HepG2 (cell line): ENCODE results near the gene TNP1. TPM values are rescaled to one million over a fixed set of nuclear protein-coding genes. Genes with fewer than 3 reads are reported as not detected.

ENCODE experiments used
- ATAD3A ChIP-seq: sonication (generic); formaldehyde crosslinking; IDR thresholded peaks from 2 replicates; pipeline ENCODE4 v1.4.0; 2020; ENCODE audit warnings: missing genetic modification reagents
- CBX2 ChIP-seq, 2 experiments: fragments of 200-600 bp in 1 of 2; sonication (generic); formaldehyde crosslinking in 1 of 2; IDR thresholded peaks; 2 replicates each; pipeline versions ENCODE4 v1.7.0 to v1.8.1; 2018 to 2022; ENCODE audit warnings: low read depth in 2 of 2, low read length in 1 of 2, mild to moderate bottlenecking in 1 of 2, missing genetic modification reagents in 1 of 2
- CBX5 ChIP-seq: sonication (generic); formaldehyde crosslinking; IDR thresholded peaks from 2 replicates; pipeline ENCODE4 v1.4.0; 2020; ENCODE audit warnings: missing genetic modification reagents, borderline replicate concordance
- CREM ChIP-seq, 2 experiments: sonication (generic) in 1 of 2; formaldehyde crosslinking in 1 of 2; IDR thresholded peaks; 2 replicates each; pipeline versions ENCODE4 v1.4.0 to v1.6.1; 2016 to 2020; ENCODE audit warnings: antibody characterized with exemption in 1 of 2, mild to moderate bottlenecking in 1 of 2, missing genetic modification reagents in 1 of 2
- EHMT2 ChIP-seq: fragments of 200-600 bp; sonication (generic); IDR thresholded peaks from 2 replicates; pipeline ENCODE4 v1.7.0; 2017; ENCODE audit warnings: antibody characterized with exemption, low read depth, low read length, borderline replicate concordance
- ELF3 ChIP-seq: IDR thresholded peaks from 2 replicates; pipeline ENCODE4 v1.6.1; 2016; ENCODE audit warnings: missing genetic modification reagents, missing compliant biosample characterization
- FOXP1 ChIP-seq, 2 experiments: fragments of 450-650 bp in 1 of 2; IDR thresholded peaks; 2 replicates each; pipeline ENCODE4 v1.6.1; 2017 to 2018; ENCODE audit warnings: antibody characterized with exemption in 1 of 2
- GATAD2A ChIP-seq: IDR thresholded peaks from 2 replicates; pipeline ENCODE4 v1.6.1; 2016
- LCORL ChIP-seq, 2 experiments: fragments of 450-650 bp in 1 of 2; sonication (generic) in 1 of 2; formaldehyde crosslinking in 1 of 2; IDR thresholded peaks; 2 replicates each; pipeline versions ENCODE4 v1.5.0 to v1.6.1; 2017 to 2020; ENCODE audit warnings: antibody characterized with exemption in 1 of 2, missing genetic modification reagents in 1 of 2
- NFKBIZ ChIP-seq: IDR thresholded peaks from 2 replicates; pipeline ENCODE4 v1.6.1; 2018; ENCODE audit warnings: missing genetic modification reagents, missing compliant biosample characterization
- PBX2 ChIP-seq: IDR thresholded peaks from 2 replicates; pipeline ENCODE4 v1.6.1; 2016; ENCODE audit warnings: control low read depth
- RAD21 ChIP-seq: fragments of 450-650 bp; formaldehyde crosslinking; IDR thresholded peaks from 2 replicates; pipeline ENCODE4 v1.5.0; 2020; ENCODE audit warnings: mild to moderate bottlenecking
- RELA ChIP-seq: sonication (generic); formaldehyde crosslinking; IDR thresholded peaks from 2 replicates; pipeline ENCODE4 v1.4.0; 2020; ENCODE audit warnings: missing genetic modification reagents
- SNRNP70 ChIP-seq: fragments of 200-400 bp; formaldehyde crosslinking; IDR thresholded peaks from 2 replicates; pipeline ENCODE4 v1.6.1; 2017; ENCODE audit warnings: mild to moderate bottlenecking, low read depth, low read length, moderate library complexity
- TBP ChIP-seq: sonication (generic); formaldehyde crosslinking; IDR thresholded peaks from 2 replicates; pipeline ENCODE4 v1.5.0; 2020; ENCODE audit warnings: missing genetic modification reagents
- TRIM22 ChIP-seq: fragments of 450-650 bp; IDR thresholded peaks from 2 replicates; pipeline ENCODE4 v1.6.1; 2017
- ZNF121 ChIP-seq: sonication (generic); formaldehyde crosslinking; IDR thresholded peaks from 2 replicates; pipeline ENCODE4 v1.5.0; 2020; ENCODE audit warnings: mild to moderate bottlenecking, missing genetic modification reagents
- ZNF547 ChIP-seq: sonication (generic); formaldehyde crosslinking; IDR thresholded peaks from 2 replicates; pipeline ENCODE4 v1.5.1; 2020; ENCODE audit warnings: mild to moderate bottlenecking, missing genetic modification reagents
- ZNF557 ChIP-seq: sonication (generic); formaldehyde crosslinking; IDR thresholded peaks from 2 replicates; pipeline ENCODE4 v1.4.0; 2020; ENCODE audit warnings: missing genetic modification reagents
- ZNF572 ChIP-seq: sonication (generic); formaldehyde crosslinking; IDR thresholded peaks from 2 replicates; pipeline ENCODE4 v1.5.1; 2020; ENCODE audit warnings: mild to moderate bottlenecking, missing genetic modification reagents
- ZNF644 ChIP-seq: IDR thresholded peaks from 2 replicates; pipeline ENCODE4 v1.6.1; 2016; ENCODE audit warnings: low read depth
- polyA plus RNA-seq, 8 experiments: library from polyadenylated mRNA; depleted of rRNA in 3 of 8; stranded (reverse) in 7 of 8; unstranded in 1 of 8; fragments of >200 nt; fragmentation: Illumina TruSeq in 4 of 8; extraction: Trizol in 4 of 8; gene quantifications; 2 replicates each; pipeline versions ENCODE4 v1.2.1 to v1.2.3, GENCODE V29; 2011 to 2016; ENCODE audit warnings: low read depth in 4 of 8, missing spikeins in 1 of 8, mixed read lengths in 1 of 8; ENCODE audit not compliant: insufficient read depth in 1 of 8
- total RNA-seq, 5 experiments: library from RNA; depleted of rRNA; stranded (reverse); fragments of >200 nt; fragmentation: Illumina TruSeq; extraction: Trizol; gene quantifications; 2 replicates each; pipeline ENCODE4 v1.2.3, GENCODE V29; 2016; ENCODE audit warnings: low read depth in 1 of 5
- TF ChIP-seq, protein P1 (sequence below): sonication (generic); formaldehyde crosslinking; IDR thresholded peaks from 2 replicates; pipeline ENCODE4 v1.9.0; 2021; ENCODE audit warnings: missing genetic modification reagents, borderline replicate concordance
- TF ChIP-seq, protein P2 (sequence below): sonication (generic); formaldehyde crosslinking; IDR thresholded peaks from 2 replicates; pipeline ENCODE4 v1.8.0; 2022; ENCODE audit warnings: missing genetic modification reagents, mild to moderate bottlenecking, moderate library complexity, borderline replicate concordance

The TNP1 gene
- total and polyA plus RNA-seq, 2 of the 13 experiments (the other 11 are each of a cell fraction or from before 2014, with no cell fraction given): not detected

DNA sequence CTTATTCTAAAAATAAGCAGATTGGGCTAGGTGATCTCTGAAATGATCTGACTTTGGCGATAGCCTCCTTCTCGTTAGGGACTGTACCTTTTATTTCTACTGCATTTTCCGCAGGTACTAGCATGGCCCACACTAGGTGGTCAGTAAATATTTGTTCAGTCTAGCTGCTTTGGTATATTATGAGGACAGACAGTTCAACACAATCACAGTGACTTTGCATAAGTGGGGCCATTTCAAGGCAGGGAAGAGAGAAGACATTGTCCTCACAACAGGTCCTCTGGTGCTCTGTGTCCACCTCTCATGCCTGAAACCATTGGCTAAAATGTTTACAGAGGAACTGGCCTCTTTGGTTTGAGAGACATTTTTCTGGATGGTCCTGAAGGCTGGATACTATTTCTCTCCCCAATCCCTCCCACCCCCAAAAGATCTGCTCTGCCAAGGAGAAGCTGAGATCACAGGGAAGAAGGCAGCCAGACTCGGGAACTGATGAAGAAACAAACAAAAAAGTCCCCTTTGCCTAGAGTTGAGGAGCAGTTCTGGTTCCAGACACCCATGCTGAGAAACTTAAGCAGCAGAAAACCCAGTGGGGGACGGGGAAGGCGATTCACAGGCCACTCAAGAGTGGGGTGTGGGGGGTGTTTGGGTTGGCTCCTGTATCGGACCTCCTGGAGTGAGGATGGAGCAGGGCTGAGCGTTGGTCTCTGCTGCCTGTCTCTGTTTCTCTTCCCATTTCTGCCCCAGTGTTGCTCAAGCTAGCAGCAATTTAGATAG lies 2.9 kb upstream of the TNP1 start (continued):
- TF ChIP-seq EHMT2 (0 out of 2 replicates have a peak, but pooled peaks have one; percentile 26), ELF3 (CRISPR knock-in tag) (0 out of 2 replicates have a peak, but pooled peaks have one; percentile 15), ZNF547 (CRISPR knock-in tag) (no peak), ZNF557 (CRISPR knock-in tag) (no peak), LCORL (IDR thresholded peaks at IDR 0.05) (no peak), LCORL (CRISPR knock-in tag; IDR thresholded peaks at IDR 0.05) (0 out of 2 replicates have a peak, but pooled peaks have one; percentile 45), GATAD2A (CRISPR knock-in tag) (peak; percentile 67), RELA (no peak), ZNF121 (CRISPR knock-in tag) (peak; percentile 50; the same call in 1 of the 2 replicates), CBX5 (CRISPR knock-in tag) (peak; percentile 26; the same call in 1 of the 2 replicates), CREM (IDR thresholded peaks at IDR 0.05) (peak; percentile 63; the same call in 1 of the 2 replicates), CREM (CRISPR knock-in tag; IDR thresholded peaks at IDR 0.05) (no peak), RAD21 (CRISPR knock-in tag) (no peak), ZNF644 (CRISPR knock-in tag) (peak; percentile 61), FOXP1 (IDR thresholded peaks at IDR 0.05) (no peak), FOXP1 (CRISPR knock-in tag; IDR thresholded peaks at IDR 0.05) (no peak; the same call in 1 of the 2 replicates), NFKBIZ (CRISPR knock-in tag) (peak; percentile 46; the same call in 1 of the 2 replicates), TBP (no peak), SNRNP70 (no peak), CBX2 (IDR thresholded peaks at IDR 0.05; ENCODE audit: low read depth, low read length) (no peak), CBX2 (CRISPR knock-in tag; IDR thresholded peaks at IDR 0.05; ENCODE audit: low read depth) (no peak), ATAD3A (no peak), PBX2 (CRISPR knock-in tag) (no peak), TRIM22 (no peak), ZNF572 (no peak)
- TF ChIP-seq, protein P1, sequence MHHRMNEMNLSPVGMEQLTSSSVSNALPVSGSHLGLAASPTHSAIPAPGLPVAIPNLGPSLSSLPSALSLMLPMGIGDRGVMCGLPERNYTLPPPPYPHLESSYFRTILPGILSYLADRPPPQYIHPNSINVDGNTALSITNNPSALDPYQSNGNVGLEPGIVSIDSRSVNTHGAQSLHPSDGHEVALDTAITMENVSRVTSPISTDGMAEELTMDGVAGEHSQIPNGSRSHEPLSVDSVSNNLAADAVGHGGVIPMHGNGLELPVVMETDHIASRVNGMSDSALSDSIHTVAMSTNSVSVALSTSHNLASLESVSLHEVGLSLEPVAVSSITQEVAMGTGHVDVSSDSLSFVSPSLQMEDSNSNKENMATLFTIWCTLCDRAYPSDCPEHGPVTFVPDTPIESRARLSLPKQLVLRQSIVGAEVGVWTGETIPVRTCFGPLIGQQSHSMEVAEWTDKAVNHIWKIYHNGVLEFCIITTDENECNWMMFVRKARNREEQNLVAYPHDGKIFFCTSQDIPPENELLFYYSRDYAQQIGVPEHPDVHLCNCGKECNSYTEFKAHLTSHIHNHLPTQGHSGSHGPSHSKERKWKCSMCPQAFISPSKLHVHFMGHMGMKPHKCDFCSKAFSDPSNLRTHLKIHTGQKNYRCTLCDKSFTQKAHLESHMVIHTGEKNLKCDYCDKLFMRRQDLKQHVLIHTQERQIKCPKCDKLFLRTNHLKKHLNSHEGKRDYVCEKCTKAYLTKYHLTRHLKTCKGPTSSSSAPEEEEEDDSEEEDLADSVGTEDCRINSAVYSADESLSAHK (CRISPR knock-in tag): no peak
- TF ChIP-seq, protein P2, sequence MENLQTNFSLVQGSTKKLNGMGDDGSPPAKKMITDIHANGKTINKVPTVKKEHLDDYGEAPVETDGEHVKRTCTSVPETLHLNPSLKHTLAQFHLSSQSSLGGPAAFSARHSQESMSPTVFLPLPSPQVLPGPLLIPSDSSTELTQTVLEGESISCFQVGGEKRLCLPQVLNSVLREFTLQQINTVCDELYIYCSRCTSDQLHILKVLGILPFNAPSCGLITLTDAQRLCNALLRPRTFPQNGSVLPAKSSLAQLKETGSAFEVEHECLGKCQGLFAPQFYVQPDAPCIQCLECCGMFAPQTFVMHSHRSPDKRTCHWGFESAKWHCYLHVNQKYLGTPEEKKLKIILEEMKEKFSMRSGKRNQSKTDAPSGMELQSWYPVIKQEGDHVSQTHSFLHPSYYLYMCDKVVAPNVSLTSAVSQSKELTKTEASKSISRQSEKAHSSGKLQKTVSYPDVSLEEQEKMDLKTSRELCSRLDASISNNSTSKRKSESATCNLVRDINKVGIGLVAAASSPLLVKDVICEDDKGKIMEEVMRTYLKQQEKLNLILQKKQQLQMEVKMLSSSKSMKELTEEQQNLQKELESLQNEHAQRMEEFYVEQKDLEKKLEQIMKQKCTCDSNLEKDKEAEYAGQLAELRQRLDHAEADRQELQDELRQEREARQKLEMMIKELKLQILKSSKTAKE (CRISPR knock-in tag): no peak
